IPS-18c (cell line): ENCODE data around the gene IBA57.
"Not testable (repeated sequence)": the region's sequence is repeated elsewhere in the genome, so short reads cannot be mapped to it uniquely, and the experiment has no call there.

Source experiments
- H3K4me3 ChIP-seq: 2 replicates; pipeline ENCODE4 v1.7.0; 2013; ENCODE audit warnings: low read depth, mild to moderate bottlenecking, low read length, moderate library complexity; ENCODE audit not compliant: insufficient read depth
- H3K9me3 ChIP-seq: one replicate; pipeline ENCODE4 v1.6.1; 2013; ENCODE audit warnings: mild to moderate bottlenecking, low read length, moderate library complexity; ENCODE audit not compliant: control insufficient read depth, insufficient read depth

Gene IBA57

GRCh38 chr1:228163007-228163753 is 2.4 kb upstream of the IBA57 start:
- Histone ChIP-seq H3K9me3 (no peaks in the 10 kb centered on the region), H3K4me3 (no peak overlapping the region)

GRCh38 chr1:228163776-228164519 is 1.7 kb upstream of the IBA57 start:
- H3K9me3 ChIP-seq, result no peaks in the 10 kb centered on the region
- H3K4me3 ChIP-seq, result no peak overlapping the region

DNA sequence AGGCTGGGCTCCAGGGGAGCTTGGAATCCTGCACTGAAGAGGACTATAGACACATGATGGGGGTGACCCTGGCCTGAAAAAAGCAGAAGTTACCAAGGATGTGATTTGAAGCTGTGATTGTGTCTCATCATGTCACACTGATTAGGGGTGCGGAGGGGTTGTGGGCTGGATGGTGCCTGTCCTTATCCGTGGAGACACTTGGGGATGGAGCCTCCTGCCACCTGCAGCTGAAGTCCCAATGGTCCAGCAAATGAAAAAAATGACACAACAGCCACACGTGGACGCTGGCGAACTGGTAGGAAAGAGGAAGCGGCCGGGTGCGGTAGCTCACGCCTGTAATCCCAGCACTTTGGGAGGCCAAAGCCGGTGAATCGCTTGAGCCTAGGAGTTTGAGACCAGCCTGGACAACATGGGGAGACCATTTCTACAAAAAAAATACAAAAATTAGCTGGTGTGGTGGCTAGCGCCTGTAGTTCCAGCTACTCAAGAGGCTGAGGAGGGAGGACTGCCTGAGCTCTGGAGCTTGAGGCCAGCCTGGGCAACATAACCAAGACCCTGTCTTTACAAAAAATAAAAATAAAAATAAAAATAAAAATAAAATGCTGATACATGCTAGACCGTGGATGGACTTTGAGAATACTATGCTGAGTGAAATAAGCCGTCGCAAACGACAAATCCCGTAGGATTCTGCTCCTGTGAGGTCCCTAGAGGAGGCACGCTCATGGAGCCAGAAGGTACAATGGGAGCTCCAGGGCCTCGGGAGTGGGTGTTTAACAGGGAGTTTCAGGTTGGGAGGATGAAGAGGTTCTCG is 838 bp upstream of the IBA57 start:
- Histone ChIP-seq H3K4me3 (peak overlapping the region; percentile 63; the same call in 1 of the 2 replicates), H3K9me3 (no peaks in the 10 kb centered on the region)

DNA sequence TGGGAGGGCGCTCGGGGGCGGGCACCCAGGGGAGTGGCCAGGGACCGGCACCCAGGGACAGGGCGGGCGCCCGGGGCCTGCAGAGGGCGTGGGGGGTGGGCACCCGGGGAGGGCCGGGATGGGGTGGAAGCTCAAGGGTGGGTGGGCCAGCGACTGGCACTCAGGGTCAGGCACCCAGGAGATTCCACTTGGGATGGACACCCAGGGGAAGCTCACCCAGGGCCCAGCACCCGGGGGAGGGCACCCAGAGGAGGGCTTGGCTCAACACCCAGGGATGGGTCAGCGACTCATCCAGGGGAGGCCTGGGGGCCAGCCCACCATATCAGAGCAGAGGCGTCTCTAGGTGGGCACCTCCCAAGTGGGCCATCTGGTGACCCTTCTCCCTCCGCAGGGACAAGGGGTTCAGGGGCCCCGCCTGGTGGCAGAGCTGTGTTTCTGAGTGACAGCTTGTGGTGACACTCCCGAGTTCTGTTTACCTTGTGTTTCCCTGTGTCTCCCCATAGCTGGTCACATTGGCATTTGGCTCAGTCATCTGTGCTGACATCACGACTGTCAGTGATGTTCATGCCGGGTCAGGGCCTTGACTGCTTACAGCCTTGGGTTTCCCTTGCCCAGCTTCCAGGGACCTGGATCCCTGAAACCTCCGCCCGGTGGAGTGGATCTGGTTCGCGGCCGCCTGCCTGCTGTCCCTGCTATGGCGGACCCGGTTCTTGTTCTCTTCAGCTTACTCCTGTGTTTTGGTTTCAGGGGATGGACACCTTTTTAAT is 749 bp downstream of the IBA57 start:
- Histone ChIP-seq H3K4me3 (peak overlapping the region; percentile 85), H3K9me3 (no peaks in the 10 kb centered on the region)

DNA sequence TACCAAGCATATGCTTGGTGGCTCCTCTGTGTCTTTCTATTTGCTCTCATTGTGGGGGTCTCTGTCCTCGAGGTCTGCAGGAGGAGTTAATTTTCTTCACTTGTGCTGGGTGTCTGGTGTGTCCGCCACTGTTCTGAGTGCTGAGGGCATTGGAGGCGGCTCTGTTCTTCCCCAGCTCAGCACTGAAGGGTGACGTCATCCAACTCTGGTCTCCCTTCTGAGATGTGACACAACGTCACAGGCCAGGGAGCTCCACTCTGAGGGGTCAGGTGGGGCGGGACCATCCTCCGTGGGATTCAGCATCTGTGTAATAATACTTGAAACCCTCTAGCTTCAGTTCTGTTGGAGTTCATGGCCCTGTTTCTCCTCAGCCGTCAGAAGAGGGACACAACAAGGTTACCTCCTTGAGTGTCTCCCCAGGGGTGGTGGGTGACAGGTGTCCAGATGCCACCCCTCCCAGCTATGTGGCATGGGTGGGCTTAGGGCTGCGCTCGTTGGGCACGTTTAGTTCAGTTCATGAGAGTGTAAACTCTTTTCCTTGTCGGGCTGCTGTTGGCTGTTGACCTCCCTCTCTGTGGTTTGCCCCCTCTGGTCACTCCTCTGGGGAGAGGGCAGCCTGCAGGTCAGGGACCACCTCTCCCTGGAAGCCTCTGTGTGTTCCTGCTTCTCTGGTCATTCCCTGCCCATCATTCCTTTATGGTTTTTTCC is 3.1 kb downstream of the IBA57 start:
- Histone ChIP-seq H3K9me3 (no peaks in the 10 kb centered on the region), H3K4me3 (no peak overlapping the region)

DNA sequence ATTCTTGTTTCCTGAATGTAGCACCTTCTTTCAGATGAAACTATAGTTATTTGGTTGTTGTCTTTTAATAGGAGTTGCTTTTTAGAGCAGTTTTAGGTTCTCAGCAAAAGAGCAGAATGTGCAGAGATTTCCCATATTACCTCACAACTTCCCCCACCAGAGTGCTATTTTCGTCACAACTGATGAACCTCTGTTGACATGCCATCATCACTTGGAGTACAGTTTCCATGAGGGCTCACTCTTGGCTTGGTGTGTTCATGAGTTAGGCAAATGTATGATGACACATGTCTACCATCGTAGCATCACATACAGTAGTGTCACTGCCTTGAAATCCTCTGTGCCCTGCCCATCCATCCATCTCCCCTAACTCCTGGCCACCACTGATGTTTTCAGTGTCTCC is 3.7 kb downstream of the IBA57 start:
- H3K9me3 ChIP-seq, result no peaks in the 10 kb centered on the region
- no peak overlapping the region for H3K4me3 ChIP-seq

- H3K9me3 ChIP-seq, result no peaks in the 10 kb centered on the region
- H3K4me3 ChIP-seq, result no peak overlapping the region
Measured at GRCh38 chr1:228170666-228171065, 5.1 kb downstream of the IBA57 start.

DNA sequence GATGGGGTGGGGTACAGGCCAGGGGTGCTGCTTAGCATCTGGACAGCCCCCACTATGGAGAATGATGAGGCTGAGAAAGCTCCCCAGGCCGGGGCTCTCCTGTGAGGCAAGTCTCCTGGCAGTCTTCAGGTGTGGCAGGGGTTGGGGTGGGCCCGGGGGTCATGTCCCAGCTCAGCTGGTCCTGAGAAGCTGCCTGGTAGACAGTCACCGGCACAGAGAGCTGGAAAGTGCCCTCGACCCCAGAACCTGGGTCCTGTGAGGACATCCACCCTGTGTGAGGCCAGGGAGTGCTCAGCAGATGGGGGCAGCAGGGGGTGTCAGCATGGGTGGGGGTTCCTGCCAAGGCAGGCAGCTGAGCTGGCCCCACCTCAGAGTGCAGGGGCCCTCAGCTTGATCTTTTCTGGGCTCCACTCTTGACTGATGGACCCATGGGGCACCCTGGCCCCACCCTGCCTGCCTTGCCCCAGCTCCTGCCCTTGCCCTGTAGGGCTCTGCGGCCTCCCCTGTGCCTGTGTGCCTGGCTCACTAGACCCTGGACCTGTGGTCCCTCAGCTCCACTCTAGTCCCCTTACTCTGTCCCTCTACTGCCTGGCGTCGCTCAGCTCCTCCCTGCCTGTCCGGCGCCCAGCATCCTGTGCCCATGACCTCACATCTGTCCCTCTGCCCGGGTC is 5.8 kb downstream of the IBA57 start:
- no peak overlapping the region for H3K4me3 ChIP-seq
- H3K9me3 ChIP-seq, result no peaks in the 10 kb centered on the region

GRCh38 chr1:228172591-228173527 is 7.3 kb downstream of the IBA57 start:
- no peaks in the 10 kb centered on the region for H3K9me3 ChIP-seq
- H3K4me3 ChIP-seq, result no peak overlapping the region

DNA sequence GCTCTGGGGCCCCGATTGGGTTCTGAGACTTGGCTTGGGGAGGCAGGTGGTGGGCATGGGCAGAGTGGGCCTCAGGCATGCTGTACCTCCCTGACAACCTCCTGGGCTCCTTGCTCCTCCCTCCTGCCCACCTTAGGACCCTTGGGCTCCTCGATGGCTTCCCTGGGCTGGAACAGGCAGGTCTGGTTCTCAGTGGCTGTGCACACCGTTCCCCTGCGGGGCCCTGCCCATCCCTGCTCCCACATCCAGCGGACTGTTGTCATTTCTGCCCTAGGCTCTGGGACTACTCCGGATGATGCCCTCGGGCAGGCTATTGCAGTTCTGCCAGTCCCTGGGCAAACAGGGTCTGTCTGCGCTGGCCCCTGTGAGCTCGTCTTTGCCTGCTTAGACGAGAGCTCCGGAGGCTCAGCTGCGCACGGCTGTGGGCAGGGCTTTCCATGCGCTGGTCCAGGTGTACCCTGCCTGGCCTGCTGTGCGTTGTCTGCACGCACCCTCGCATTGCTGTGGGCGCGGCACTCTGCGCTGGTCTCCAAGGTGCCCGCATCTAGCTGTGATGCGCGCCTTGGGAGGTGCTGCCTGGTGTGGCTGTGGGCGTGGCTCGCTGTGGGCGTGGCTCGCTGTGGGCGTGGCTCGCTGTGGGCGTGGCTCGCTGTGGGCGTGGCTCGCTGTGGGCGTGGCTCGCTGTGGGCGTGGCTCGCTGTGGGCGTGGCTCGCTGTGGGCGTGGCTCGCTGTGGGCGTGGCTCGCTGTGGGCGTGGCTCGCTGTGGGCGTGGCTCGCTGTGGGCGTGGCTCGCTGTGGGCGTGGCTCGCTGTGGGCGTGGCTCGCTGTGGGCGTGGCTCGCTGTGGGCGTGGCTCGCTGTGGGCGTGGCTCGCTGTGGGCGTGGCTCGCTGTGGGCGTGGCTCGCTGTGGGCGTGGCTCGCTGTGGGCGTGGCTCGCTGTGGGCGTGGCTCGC is 8.2 kb downstream of the IBA57 start:
- not testable (repeated sequence) for H3K9me3 ChIP-seq, H3K4me3 ChIP-seq

- Histone ChIP-seq H3K4me3 (no peak overlapping the region), H3K9me3 (no peaks in the 10 kb centered on the region)
Measured at GRCh38 chr1:228174482-228175315, 9.1 kb downstream of the IBA57 start.

- Histone ChIP-seq H3K9me3 (no peaks in the 10 kb centered on the region), H3K4me3 (no peak overlapping the region)
Measured at GRCh38 chr1:228175316-228176023, 9.9 kb downstream of the IBA57 start.

GRCh38 chr1:228176024-228176395 is 10.4 kb downstream of the IBA57 start:
- no peak overlapping the region for H3K4me3 ChIP-seq

More at GRCh38 chr1:228176024-228176395, 10.4 kb downstream of the IBA57 start:
- H3K9me3 ChIP-seq, result no peaks in the 10 kb centered on the region
